ENCODE measurements around the gene POLD2. TPM values are rescaled to one million over a fixed set of nuclear protein-coding genes. Genes with fewer than 3 reads are reported as not detected.

POLD2 gene
- total and polyA plus RNA-seq, 2 donors (not counting 3 experiments of a cell fraction or from before 2014, with no cell fraction given): 96.5 to 122 TPM

DNA sequence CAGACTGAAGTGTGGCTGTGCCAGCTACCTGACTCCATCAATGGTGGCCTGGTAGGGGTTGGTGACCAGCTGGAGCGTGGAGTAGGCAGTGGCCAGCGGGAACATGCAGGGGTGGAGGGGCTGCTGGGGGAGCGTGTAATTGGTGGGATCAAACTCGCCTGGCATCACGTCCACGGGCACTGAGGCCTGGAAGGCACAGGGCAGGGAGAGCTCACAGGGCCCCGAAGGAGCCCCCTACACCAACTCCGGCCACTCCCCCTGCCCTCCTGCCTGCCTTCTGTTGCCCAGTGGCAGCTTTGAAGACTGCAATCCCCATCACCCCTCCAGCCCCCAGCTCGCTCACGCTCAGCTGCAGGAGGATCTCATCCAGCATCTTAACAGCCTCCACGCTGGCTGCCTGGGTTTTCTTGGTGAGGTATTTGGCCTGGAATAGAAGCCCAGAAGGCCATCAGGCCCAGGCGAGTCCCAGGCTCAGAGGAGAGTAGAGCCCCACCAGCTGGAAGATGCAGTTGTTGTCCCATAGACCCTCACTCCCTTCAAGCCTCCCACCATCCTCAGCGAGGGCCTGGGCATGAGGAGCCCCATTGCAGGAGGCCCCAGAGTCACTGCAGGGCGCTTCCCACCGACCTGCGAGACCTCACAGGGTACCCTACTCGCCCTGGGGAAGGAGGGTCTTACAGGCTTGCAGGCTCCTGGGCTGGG, 7.1 kb downstream of the POLD2 start:
- Histone ChIP-seq H3K27ac (ENCODE audit: insufficient read depth, low read depth, low read length) (no peak overlapping the region), H3K4me1 (ENCODE audit: control insufficient read depth, extremely low read depth, insufficient read depth, low read length) (no peaks in the 10 kb centered on the region), H3K9ac (replicated peaks; ENCODE audit: extremely low read depth, insufficient read depth, low read length) (no peak overlapping the region), H2AFZ (ENCODE audit: low read depth, low read length) (no peak overlapping the region), H3K79me2 (ENCODE audit: control insufficient read depth, insufficient read depth, low read length) (peaks cover 8% of the 10 kb centered on the region), H3K4me2 (ENCODE audit: insufficient read depth, low read length) (no peak overlapping the region), H4K20me1 (replicated peaks; ENCODE audit: control insufficient read depth, extremely low read depth, insufficient read depth, low read length) (no peaks in the 10 kb centered on the region), H3K9me3 (replicated peaks; ENCODE audit: control insufficient read depth, insufficient read depth, low read length) (no peaks in the 10 kb centered on the region), H3K36me3 (ENCODE audit: control insufficient read depth in 2 of 2, extremely low read depth in 1 of 2, insufficient read depth in 2 of 2, low read length in 2 of 2) (peaks cover 3 to 25% of the 10 kb centered on the region in 2 experiments), H3K4me3 (replicated peaks in 1 of 3; ENCODE audit: insufficient read depth in 1 of 3, low read depth in 1 of 3, low read length in 3 of 3) (no peak overlapping the region), H3K27me3 (ENCODE audit: control insufficient read depth in 2 of 2, insufficient read depth in 2 of 2, low read length in 2 of 2) (no peaks in the 10 kb centered on the region), H3K9me1 (replicated peaks; ENCODE audit: control insufficient read depth, extremely low read depth, insufficient read depth, low read length) (no peaks in the 10 kb centered on the region)
- FAIRE-seq: no peak
- ChIA-PET POLR2A (no interaction called here), CTCF (interaction anchor here (1.5 kb wide), 2 partner anchors 11 to 80 kb away, joined by 5 to 6 read pairs; no protein-coding TSS in a partner anchor)
- TF ChIP-seq EZH2 (IDR thresholded peaks at IDR 0.05; ENCODE audit: borderline replicate concordance, low read depth, low read length, severe bottlenecking) (no peak), MYC (IDR thresholded peaks at IDR 0.05; ENCODE audit: low read depth, low read length) (no peak), POLR2A (IDR thresholded peaks at IDR 0.05; ENCODE audit: low read depth, low read length) (no peak), JUN (IDR thresholded peaks at IDR 0.05; ENCODE audit: borderline replicate concordance, insufficient read depth, insufficient read length, low read depth) (no peak)
- TF ChIP-seq, protein P1, sequence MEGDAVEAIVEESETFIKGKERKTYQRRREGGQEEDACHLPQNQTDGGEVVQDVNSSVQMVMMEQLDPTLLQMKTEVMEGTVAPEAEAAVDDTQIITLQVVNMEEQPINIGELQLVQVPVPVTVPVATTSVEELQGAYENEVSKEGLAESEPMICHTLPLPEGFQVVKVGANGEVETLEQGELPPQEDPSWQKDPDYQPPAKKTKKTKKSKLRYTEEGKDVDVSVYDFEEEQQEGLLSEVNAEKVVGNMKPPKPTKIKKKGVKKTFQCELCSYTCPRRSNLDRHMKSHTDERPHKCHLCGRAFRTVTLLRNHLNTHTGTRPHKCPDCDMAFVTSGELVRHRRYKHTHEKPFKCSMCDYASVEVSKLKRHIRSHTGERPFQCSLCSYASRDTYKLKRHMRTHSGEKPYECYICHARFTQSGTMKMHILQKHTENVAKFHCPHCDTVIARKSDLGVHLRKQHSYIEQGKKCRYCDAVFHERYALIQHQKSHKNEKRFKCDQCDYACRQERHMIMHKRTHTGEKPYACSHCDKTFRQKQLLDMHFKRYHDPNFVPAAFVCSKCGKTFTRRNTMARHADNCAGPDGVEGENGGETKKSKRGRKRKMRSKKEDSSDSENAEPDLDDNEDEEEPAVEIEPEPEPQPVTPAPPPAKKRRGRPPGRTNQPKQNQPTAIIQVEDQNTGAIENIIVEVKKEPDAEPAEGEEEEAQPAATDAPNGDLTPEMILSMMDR (IDR thresholded peaks at IDR 0.05; ENCODE audit: extremely low read depth in 1 of 2, insufficient read depth in 1 of 2, low read depth in 1 of 2, low read length in 2 of 2): no peak
- dilution Hi-C loops (cut with MboI; ENCODE audit: extremely low pct_ligation_motif_present, low sequenced_read_pairs): no loop called here
- no TSS peak for BruUV-seq (replicated peaks)
- intact Hi-C loops (cut with micrococcal nuclease): no loop called here
- no peak for DNase-seq (ENCODE audit: low read depth, low spot score)
